Measurements from ENCODE around the gene DOK3.

Gene DOK3

GRCh38 chr5:177455661-177456590, 53.7 kb downstream of the DOK3 start:
- H3K4me3 ChIP-seq (ENCODE audit: low read length): peak overlapping the region; percentile 79
- DNase-seq (ENCODE audit: low read depth): peak; percentile 97
- H3K9ac ChIP-seq (ENCODE audit: low read length): peak overlapping the region; percentile 49
- H3K9me3 ChIP-seq (ENCODE audit: control insufficient read depth, low read length): no peaks in the 10 kb centered on the region
- H3K4me1 ChIP-seq (ENCODE audit: control insufficient read depth, insufficient read depth, low read length): peaks cover 17% of the 10 kb centered on the region
- peaks cover 31% of the 10 kb centered on the region for H3K36me3 ChIP-seq (ENCODE audit: control insufficient read depth, insufficient read depth, low read length, severe bottlenecking)
- no peaks in the 10 kb centered on the region for H3K27me3 ChIP-seq (replicated peaks; ENCODE audit: control insufficient read depth, insufficient read depth, low read length)

- Histone ChIP-seq H3K36me3 (ENCODE audit: control insufficient read depth, insufficient read depth, low read length, severe bottlenecking) (peaks cover 27% of the 10 kb centered on the region), H3K4me1 (ENCODE audit: control insufficient read depth, insufficient read depth, low read length) (peaks cover 17% of the 10 kb centered on the region), H3K27me3 (replicated peaks; ENCODE audit: control insufficient read depth, insufficient read depth, low read length) (no peaks in the 10 kb centered on the region), H3K9ac (ENCODE audit: low read length) (peak overlapping the region; percentile 49), H3K9me3 (ENCODE audit: control insufficient read depth, low read length) (no peaks in the 10 kb centered on the region), H3K4me3 (ENCODE audit: low read length) (peak overlapping the region; percentile 79)
- DNase-seq (ENCODE audit: low read depth): peak; percentile 84
Observed at GRCh38 chr5:177455036-177455660, 54.5 kb downstream of the DOK3 start.

GRCh38 chr5:177454397-177455035, 55.1 kb downstream of the DOK3 start:
- peak; percentile 96 for DNase-seq (ENCODE audit: low read depth)
- Histone ChIP-seq H3K36me3 (ENCODE audit: control insufficient read depth, insufficient read depth, low read length, severe bottlenecking) (peaks cover 24% of the 10 kb centered on the region), H3K4me1 (ENCODE audit: control insufficient read depth, insufficient read depth, low read length) (peaks cover 17% of the 10 kb centered on the region), H3K9me3 (ENCODE audit: control insufficient read depth, low read length) (no peaks in the 10 kb centered on the region), H3K9ac (ENCODE audit: low read length) (peak overlapping the region; percentile 49), H3K4me3 (ENCODE audit: low read length) (peak overlapping the region; percentile 79), H3K27me3 (replicated peaks; ENCODE audit: control insufficient read depth, insufficient read depth, low read length) (no peaks in the 10 kb centered on the region)

- no peaks in the 10 kb centered on the region for H3K27me3 ChIP-seq (replicated peaks; ENCODE audit: control insufficient read depth, insufficient read depth, low read length)
- no peaks in the 10 kb centered on the region for H3K9me3 ChIP-seq (ENCODE audit: control insufficient read depth, low read length)
- H3K4me1 ChIP-seq (ENCODE audit: control insufficient read depth, insufficient read depth, low read length): peaks cover 17% of the 10 kb centered on the region
- H3K4me3 ChIP-seq (ENCODE audit: low read length): peak overlapping the region; percentile 79
- peak overlapping the region; percentile 49 for H3K9ac ChIP-seq (ENCODE audit: low read length)
- H3K36me3 ChIP-seq (ENCODE audit: control insufficient read depth, insufficient read depth, low read length, severe bottlenecking): peaks cover 19% of the 10 kb centered on the region
- peak; percentile 43 for DNase-seq (ENCODE audit: low read depth)
Observed at GRCh38 chr5:177453852-177454396, 55.7 kb downstream of the DOK3 start.

- H3K27me3 ChIP-seq (replicated peaks; ENCODE audit: control insufficient read depth, insufficient read depth, low read length): no peaks in the 10 kb centered on the region
- H3K36me3 ChIP-seq (ENCODE audit: control insufficient read depth, insufficient read depth, low read length, severe bottlenecking): peaks cover 10% of the 10 kb centered on the region
- DNase-seq (ENCODE audit: low read depth): no peak
- no peak overlapping the region for H3K4me3 ChIP-seq (ENCODE audit: low read length)
- H3K9me3 ChIP-seq (ENCODE audit: control insufficient read depth, low read length): no peaks in the 10 kb centered on the region
- no peak overlapping the region for H3K9ac ChIP-seq (ENCODE audit: low read length)
- H3K4me1 ChIP-seq (ENCODE audit: control insufficient read depth, insufficient read depth, low read length): peaks cover 19% of the 10 kb centered on the region
Observed at GRCh38 chr5:177452688-177453638, 56.7 kb downstream of the DOK3 start.

Measured in adipocyte (in vitro differentiated cells).